Superior temporal gyrus (tissue), 1 donor: ENCODE results near the gene PPIL4.

Experiments used
- DNase-seq: peaks from one replicate; pipeline ENCODE4 v3.0.0-alpha.2; 2016; ENCODE audit errors: extremely low spot score

The PPIL4 gene

DNA sequence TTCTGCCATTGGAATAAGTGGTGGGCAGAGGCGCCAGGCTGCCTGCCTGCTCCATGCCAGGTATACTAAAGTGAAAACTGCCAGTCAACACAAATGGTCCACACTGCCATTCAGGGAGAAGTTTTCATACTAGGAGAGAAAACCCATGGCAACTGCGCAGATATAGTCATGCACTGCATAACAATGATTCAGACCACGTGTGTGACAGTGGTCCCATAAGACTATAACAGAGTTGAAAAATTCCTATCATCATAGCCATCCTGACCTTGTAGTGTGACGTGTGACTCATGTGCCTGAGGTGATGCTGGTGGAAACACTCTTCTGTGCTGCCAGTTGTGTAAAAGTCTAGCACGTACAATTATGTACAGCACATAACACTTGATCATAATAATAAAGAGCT, 86.1 kb downstream of the PPIL4 start:
- DNase-seq, result no peak

DNA sequence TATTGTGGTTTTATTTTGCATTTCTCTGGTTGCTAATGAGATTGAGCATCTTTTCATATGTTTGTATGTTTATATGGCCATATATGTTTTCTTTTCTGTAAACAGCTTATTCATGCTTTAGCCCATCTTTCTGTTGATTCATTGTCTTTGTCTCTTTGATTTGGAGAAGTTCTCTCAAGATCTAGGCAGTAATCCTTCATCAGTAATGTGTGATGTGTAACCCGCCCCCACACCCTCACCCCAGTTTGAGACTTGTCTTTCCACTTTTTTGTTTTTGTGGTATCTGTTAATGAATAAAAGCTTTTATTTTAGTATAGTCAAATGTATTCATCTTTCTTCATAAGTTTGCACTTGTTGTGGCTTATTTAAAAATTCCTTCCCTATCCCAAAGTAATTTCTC, 87.0 kb downstream of the PPIL4 start:
- DNase-seq, result no peak

DNA sequence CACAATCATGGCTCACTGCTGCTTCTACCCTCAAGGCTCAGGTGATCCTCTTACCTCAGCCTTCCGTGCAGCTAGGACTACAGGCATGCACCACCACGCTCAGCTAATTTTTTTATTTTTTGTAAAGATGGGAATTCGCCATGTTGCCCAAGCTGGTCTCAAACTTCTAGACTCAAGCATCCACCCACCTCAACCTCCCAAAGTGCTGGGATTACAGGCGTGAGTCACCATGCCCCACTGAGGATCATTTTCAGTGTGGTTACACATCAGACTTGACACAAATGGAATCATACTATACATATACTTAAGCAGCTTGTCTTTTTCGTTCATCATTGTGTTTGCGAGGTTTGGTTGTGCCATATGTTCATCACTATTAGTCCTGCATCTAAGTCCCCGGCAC, 87.6 kb downstream of the PPIL4 start:
- DNase-seq, result no peak

DNA sequence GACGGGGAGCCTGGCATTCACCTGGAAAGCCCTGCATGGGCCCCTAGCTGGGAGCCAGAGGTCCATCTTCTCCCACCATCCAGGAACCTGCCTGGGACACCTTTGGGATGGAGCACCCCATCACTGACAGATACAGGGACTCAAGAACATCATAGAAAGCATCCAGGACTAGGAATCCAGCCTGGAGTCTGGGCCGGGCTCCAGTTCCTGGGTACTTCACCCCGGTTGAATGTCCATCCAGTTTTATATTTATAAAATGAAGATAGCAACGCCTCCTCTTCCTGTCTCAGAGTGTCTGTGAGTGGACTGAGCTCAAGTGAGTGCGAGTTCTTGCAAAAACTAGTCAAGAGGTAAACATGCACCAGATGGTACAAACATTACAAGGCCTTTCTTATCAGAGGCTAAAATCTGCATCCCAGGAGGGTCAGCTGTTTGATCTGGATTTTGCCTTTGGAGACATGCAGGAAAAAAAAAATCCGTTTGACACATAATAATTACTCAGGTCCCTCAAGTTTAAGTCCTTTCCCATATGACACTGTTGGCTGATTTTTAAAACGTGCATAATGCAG, 88.4 kb downstream of the PPIL4 start:
- no peak for DNase-seq

DNA sequence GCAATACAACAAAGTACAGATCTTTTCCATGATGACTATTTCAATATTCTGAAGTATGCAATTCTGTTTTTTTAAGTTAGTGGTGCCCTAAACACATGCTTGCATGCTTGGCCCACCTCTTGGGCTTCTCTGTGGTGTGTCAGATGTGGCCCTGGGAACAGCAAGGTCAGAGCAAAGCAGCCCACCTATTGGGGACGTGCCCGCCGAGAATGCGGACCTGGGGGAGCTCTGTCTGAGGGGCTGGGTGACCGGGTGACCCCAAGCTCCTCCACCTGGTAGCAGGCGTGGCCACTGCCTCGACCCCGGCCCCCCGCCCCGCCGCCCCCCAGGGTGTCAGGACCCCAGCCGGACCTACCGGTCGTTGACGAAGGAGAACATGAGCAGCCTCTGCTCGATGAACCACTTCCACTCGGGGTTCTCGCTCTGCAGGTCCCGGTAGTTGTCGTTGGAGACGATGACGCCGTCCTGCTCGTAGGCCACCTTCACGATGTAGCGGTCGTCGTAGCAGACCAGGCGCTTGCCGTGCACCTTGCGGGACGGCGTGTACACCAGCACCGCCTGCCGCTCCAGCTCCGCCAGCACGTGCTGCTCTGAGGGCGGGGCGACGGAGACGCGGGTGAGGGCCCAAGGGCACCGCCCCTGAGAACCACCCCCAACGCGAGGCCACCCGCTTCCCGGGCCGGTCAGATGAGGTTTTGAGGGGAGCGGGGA, 89.4 kb downstream of the PPIL4 start:
- DNase-seq, result no peak

DNA sequence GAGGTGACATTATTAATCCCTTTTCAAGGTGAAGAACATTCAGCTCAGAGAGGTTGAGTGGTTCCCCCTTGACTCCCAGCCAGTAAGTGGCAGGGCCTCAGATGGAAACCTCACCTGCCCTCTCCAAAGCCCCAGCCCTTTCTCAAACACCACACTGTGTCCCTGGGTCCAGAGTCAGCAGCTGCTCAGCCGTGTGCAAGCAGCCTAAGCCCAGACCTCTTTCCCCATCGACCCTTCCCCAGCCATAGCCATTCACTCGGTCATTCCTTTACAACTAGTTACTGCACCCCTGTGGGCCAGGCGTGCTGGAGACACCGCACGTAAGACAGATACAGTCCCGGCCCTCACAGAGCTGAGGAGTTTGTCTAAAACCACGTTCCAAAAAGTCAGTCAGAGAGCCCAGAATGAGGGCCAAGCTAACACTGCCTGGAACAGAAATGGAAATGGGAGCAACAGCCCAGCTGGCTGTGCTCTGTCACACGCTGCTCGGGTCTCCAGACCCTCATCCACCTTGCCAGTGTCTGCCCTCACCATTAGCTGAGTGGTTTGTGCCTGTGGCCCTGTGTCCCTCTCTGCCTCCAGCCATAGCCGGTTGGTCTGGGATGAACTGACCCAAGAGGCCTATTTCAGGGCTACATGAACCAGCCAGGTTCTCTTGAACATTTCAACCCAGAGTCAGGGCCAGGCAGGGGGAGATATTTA, 90.7 kb downstream of the PPIL4 start:
- DNase-seq, result no peak
